HG03565 (cell line): ENCODE data around the gene ERFL.

Experiments
- ATAC-seq: cut with Tn5 transposase; IDR thresholded peaks from one replicate; pipeline ENCODE4 v1.9.1; 2021; ENCODE audit warnings: mild to moderate bottlenecking, moderate library complexity; ENCODE audit not compliant: unreplicated experiment

Gene ERFL

GRCh38 chr19:41927497-41928192 is 604 bp downstream of the ERFL start:
- no peak for ATAC-seq

- no peak for ATAC-seq
Measured at GRCh38 chr19:41926763-41927496, 1.3 kb downstream of the ERFL start.

GRCh38 chr19:41926028-41926762 is 2.1 kb downstream of the ERFL start:
- ATAC-seq, result no peak

GRCh38 chr19:41925208-41926003 is 2.8 kb downstream of the ERFL start:
- no peak for ATAC-seq

- no peak for ATAC-seq
Measured at GRCh38 chr19:41924151-41925145, 3.8 kb downstream of the ERFL start.

- no peak for ATAC-seq
Measured at GRCh38 chr19:41923045-41923788, 5.0 kb downstream of the ERFL start.

GRCh38 chr19:41922585-41922984 is 5.7 kb downstream of the ERFL start:
- no peak for ATAC-seq

- ATAC-seq, result no peak
Measured at GRCh38 chr19:41921577-41922576, 6.4 kb downstream of the ERFL start.

GRCh38 chr19:41920882-41921576 is 7.2 kb downstream of the ERFL start:
- no peak for ATAC-seq

GRCh38 chr19:41919948-41920712 is 8.1 kb downstream of the ERFL start:
- no peak for ATAC-seq

- ATAC-seq, result no peak
Measured at GRCh38 chr19:41918653-41919244, 9.5 kb downstream of the ERFL start.

GRCh38 chr19:41918095-41918494 is 10.2 kb downstream of the ERFL start:
- no peak for ATAC-seq

GRCh38 chr19:41917676-41918075 is 10.6 kb downstream of the ERFL start:
- ATAC-seq, result no peak

- ATAC-seq, result no peak
Measured at GRCh38 chr19:41915776-41916414, 12.4 kb downstream of the ERFL start.

- ATAC-seq, result no peak
Measured at GRCh38 chr19:41915021-41915775, 13.1 kb downstream of the ERFL start.
